Mucosa of stomach (tissue), 1 donor: ENCODE results near the gene KRTAP10-10.
"Not testable (repeated sequence)": the region's sequence is repeated elsewhere in the genome, so short reads cannot be mapped to it uniquely, and the experiment has no call there.

Experiments used
- H3K27me3 ChIP-seq: one replicate; pipeline ENCODE4 v1.7.0; 2013; ENCODE audit warnings: mild to moderate bottlenecking, low read length; ENCODE audit not compliant: control insufficient read depth, insufficient read depth
- H3K36me3 ChIP-seq: one replicate; pipeline ENCODE4 v1.7.0; 2013; ENCODE audit warnings: low read length; ENCODE audit not compliant: control insufficient read depth, insufficient read depth
- H3K4me1 ChIP-seq: one replicate; pipeline ENCODE4 v1.7.0; 2013; ENCODE audit warnings: mild to moderate bottlenecking, low read length; ENCODE audit not compliant: control insufficient read depth, insufficient read depth
- H3K4me3 ChIP-seq: one replicate; pipeline ENCODE4 v1.7.0; 2013; ENCODE audit warnings: low read length
- H3K9ac ChIP-seq: one replicate; pipeline ENCODE4 v1.7.0; 2013; ENCODE audit warnings: mild to moderate bottlenecking, low read length, moderate library complexity
- H3K9me3 ChIP-seq: one replicate; pipeline ENCODE4 v1.7.0; 2013; ENCODE audit warnings: mild to moderate bottlenecking, low read length, moderate library complexity; ENCODE audit not compliant: control insufficient read depth
- donor health status: Pancreatic carcinoma.

Gene KRTAP10-10

GRCh38 chr21:44596068-44596725 lies 41.0 kb upstream of the KRTAP10-10 start:
- Histone ChIP-seq H3K9ac (no peak overlapping the region), H3K4me1 (no peaks in the 10 kb centered on the region), H3K36me3 (no peaks in the 10 kb centered on the region), H3K9me3 (no peaks in the 10 kb centered on the region), H3K4me3 (no peak overlapping the region), H3K27me3 (peaks cover 11% of the 10 kb centered on the region)

GRCh38 chr21:44598061-44598460 lies 39.1 kb upstream of the KRTAP10-10 start:
- Histone ChIP-seq H3K36me3 (no peaks in the 10 kb centered on the region), H3K4me3 (no peak overlapping the region), H3K27me3 (peaks cover 7% of the 10 kb centered on the region), H3K9ac (no peak overlapping the region), H3K9me3 (no peaks in the 10 kb centered on the region), H3K4me1 (no peaks in the 10 kb centered on the region)

GRCh38 chr21:44599264-44600029 lies 37.7 kb upstream of the KRTAP10-10 start:
- H3K36me3 ChIP-seq, result no peaks in the 10 kb centered on the region
- no peaks in the 10 kb centered on the region for H3K4me1 ChIP-seq
- H3K9me3 ChIP-seq, result no peaks in the 10 kb centered on the region
- H3K4me3 ChIP-seq, result no peak overlapping the region
- H3K27me3 ChIP-seq, result peaks cover 3% of the 10 kb centered on the region
- H3K9ac ChIP-seq, result no peak overlapping the region

GRCh38 chr21:44600118-44600978 lies 36.8 kb upstream of the KRTAP10-10 start, which contains the start of gene KRTAP10-7:
TSS of gene KRTAP10-7 (plus strand) at chr21:44600597. CDS start at chr21:44600622, 25 bp downstream.
- not testable (repeated sequence) for H3K9ac ChIP-seq, H3K27me3 ChIP-seq

GRCh38 chr21:44601091-44601490 lies 36.1 kb upstream of the KRTAP10-10 start:
- not testable (repeated sequence) for H3K9ac ChIP-seq, H3K4me3 ChIP-seq, H3K27me3 ChIP-seq, H3K36me3 ChIP-seq, H3K4me1 ChIP-seq, H3K9me3 ChIP-seq

More at GRCh38 chr21:44600118-44600978, 36.8 kb upstream of the KRTAP10-10 start, which contains the start of gene KRTAP10-7:
- not testable (repeated sequence) for H3K9me3 ChIP-seq, H3K4me3 ChIP-seq, H3K36me3 ChIP-seq, H3K4me1 ChIP-seq

GRCh38 chr21:44601596-44602462 lies 35.3 kb upstream of the KRTAP10-10 start:
- Histone ChIP-seq H3K4me3 (no peak overlapping the region), H3K36me3 (no peaks in the 10 kb centered on the region), H3K4me1 (no peaks in the 10 kb centered on the region), H3K9me3 (no peaks in the 10 kb centered on the region), H3K27me3 (peaks cover 3% of the 10 kb centered on the region), H3K9ac (no peak overlapping the region)

GRCh38 chr21:44602463-44602850 lies 34.7 kb upstream of the KRTAP10-10 start:
- Histone ChIP-seq H3K36me3 (no peaks in the 10 kb centered on the region), H3K9me3 (no peaks in the 10 kb centered on the region), H3K4me1 (no peaks in the 10 kb centered on the region), H3K9ac (no peak overlapping the region), H3K27me3 (peaks cover 3% of the 10 kb centered on the region), H3K4me3 (no peak overlapping the region)

GRCh38 chr21:44603109-44603875 lies 33.9 kb upstream of the KRTAP10-10 start:
- no peaks in the 10 kb centered on the region for H3K9me3 ChIP-seq
- no peak overlapping the region for H3K9ac ChIP-seq
- H3K4me3 ChIP-seq, result no peak overlapping the region
- no peaks in the 10 kb centered on the region for H3K4me1 ChIP-seq
- H3K36me3 ChIP-seq, result no peaks in the 10 kb centered on the region
- H3K27me3 ChIP-seq, result peaks cover 3% of the 10 kb centered on the region

GRCh38 chr21:44603911-44604310 lies 33.2 kb upstream of the KRTAP10-10 start:
- Histone ChIP-seq H3K9me3 (no peaks in the 10 kb centered on the region), H3K9ac (no peak overlapping the region), H3K4me3 (no peak overlapping the region), H3K36me3 (no peaks in the 10 kb centered on the region), H3K4me1 (no peaks in the 10 kb centered on the region), H3K27me3 (peaks cover 3% of the 10 kb centered on the region)

- H3K27me3 ChIP-seq, result peaks cover 3% of the 10 kb centered on the region
- H3K9ac ChIP-seq, result no peak overlapping the region
- no peaks in the 10 kb centered on the region for H3K4me1 ChIP-seq
- no peaks in the 10 kb centered on the region for H3K36me3 ChIP-seq
- no peak overlapping the region for H3K4me3 ChIP-seq
- H3K9me3 ChIP-seq, result no peaks in the 10 kb centered on the region
Measured at GRCh38 chr21:44606495-44606894, 30.7 kb upstream of the KRTAP10-10 start.

- H3K4me1 ChIP-seq, result no peaks in the 10 kb centered on the region
- no peaks in the 10 kb centered on the region for H3K9me3 ChIP-seq
- H3K9ac ChIP-seq, result no peak overlapping the region
- no peaks in the 10 kb centered on the region for H3K27me3 ChIP-seq
- H3K36me3 ChIP-seq, result no peaks in the 10 kb centered on the region
- no peak overlapping the region for H3K4me3 ChIP-seq
Measured at GRCh38 chr21:44609193-44609592, 28.0 kb upstream of the KRTAP10-10 start.
